IMR-90 (cell line): ENCODE measurements around the gene ALAS1. TPM values are rescaled to one million over a fixed set of nuclear protein-coding genes. Genes with fewer than 3 reads are reported as not detected.

Experiments used
- ATAC-seq: fragments of 200-7000 bp; cut with Tn5 transposase; 2 replicates; pipeline ENCODE4 v1.9.1; 2020; ENCODE audit warnings: low read depth, mild to moderate bottlenecking, moderate library complexity
- BruUV-seq: library from RNA; stranded (reverse); fragments of 400-500 nt; replicated peaks from 2 replicates; lab custom pipeline; 2021; lab: Mats Ljungman, UMichigan
- CTCF ChIA-PET: fragments of 300-600 bp; formaldehyde crosslinking; extraction: SDS; loops from one replicate; lab custom pipeline; 2021; ENCODE audit warnings: antibody characterized with exemption; lab: Yijun Ruan, JAX
- POLR2A ChIA-PET: fragments of 300-600 bp; sonication (Branson Sonifier 250); formaldehyde crosslinking; loops from one replicate; lab custom pipeline; 2022; ENCODE audit warnings: antibody characterized with exemption; ENCODE audit not compliant: unreplicated experiment; lab: Charles Lee
- DNase-seq: peaks from one replicate; pipeline ENCODE4 v3.0.0; 2013
- H2AFZ ChIP-seq: replicated peaks from 2 replicates; pipeline ENCODE3; 2013; ENCODE audit warnings: low read length, mild to moderate bottlenecking; ENCODE audit not compliant: poor library complexity
- H2AK5ac ChIP-seq: 2 replicates; pipeline ENCODE4 v1.6.1; 2013; ENCODE audit warnings: low read depth, low read length, inconsistent platforms
- H2AK9ac ChIP-seq: replicated peaks from 2 replicates; pipeline ENCODE3; 2013; ENCODE audit warnings: mild to moderate bottlenecking, low read depth, low read length, moderate library complexity; ENCODE audit not compliant: poor library complexity
- H2BK120ac ChIP-seq: 2 replicates; pipeline ENCODE4 v1.6.1; 2013; ENCODE audit warnings: low read depth, low read length, inconsistent platforms
- H2BK15ac ChIP-seq: 3 replicates; pipeline ENCODE4 v1.6.1; 2013; ENCODE audit warnings: low read depth, low read length, inconsistent platforms
- H2BK20ac ChIP-seq: 2 replicates; pipeline ENCODE4 v1.6.1; 2013; ENCODE audit warnings: low read depth, mild to moderate bottlenecking, inconsistent platforms, low read length, moderate library complexity
- H2BK5ac ChIP-seq: 2 replicates; pipeline ENCODE4 v1.6.1; 2013; ENCODE audit warnings: mild to moderate bottlenecking, low read depth, low read length, inconsistent platforms; ENCODE audit not compliant: poor library complexity, severe bottlenecking
- H3K14ac ChIP-seq: replicated peaks from 2 replicates; pipeline ENCODE4 v1.6.1; 2013; ENCODE audit warnings: low read depth, low read length, inconsistent platforms
- H3K18ac ChIP-seq: 2 replicates; pipeline ENCODE4 v1.6.1; 2013; ENCODE audit warnings: low read depth, low read length, control low read depth
- H3K23ac ChIP-seq: 2 replicates; pipeline ENCODE4 v1.6.1; 2013; ENCODE audit warnings: low read depth, low read length, inconsistent platforms
- H3K27ac ChIP-seq: 2 replicates; pipeline ENCODE4 v1.5.1; 2013; ENCODE audit warnings: mild to moderate bottlenecking, control low read depth, low read length; ENCODE audit not compliant: insufficient read depth
- H3K27me3 ChIP-seq: 2 replicates; pipeline ENCODE4 v1.6.1; 2013; ENCODE audit warnings: low read length; ENCODE audit not compliant: control insufficient read depth, insufficient read depth
- H3K36me3 ChIP-seq: 2 replicates; pipeline ENCODE4 v1.6.1; 2013; ENCODE audit warnings: low read length, mixed read lengths; ENCODE audit not compliant: control insufficient read depth, insufficient read depth
- H3K4ac ChIP-seq: 2 replicates; pipeline ENCODE4 v1.6.1; 2013; ENCODE audit warnings: low read depth, low read length, inconsistent platforms
- H3K4me1 ChIP-seq: 2 replicates; pipeline ENCODE4 v1.6.1; 2013; ENCODE audit warnings: low read length, mixed read lengths; ENCODE audit not compliant: control insufficient read depth, insufficient read depth
- H3K4me2 ChIP-seq: 2 replicates; pipeline ENCODE4 v1.6.1; 2013; ENCODE audit warnings: low read depth, mild to moderate bottlenecking, control low read depth, low read length, moderate library complexity
- H3K4me3 ChIP-seq: 2 replicates; pipeline ENCODE4 v1.5.1; 2013; ENCODE audit warnings: low read depth, mild to moderate bottlenecking, control low read depth, low read length, moderate library complexity; ENCODE audit not compliant: insufficient read depth
- H3K56ac ChIP-seq: 2 replicates; pipeline ENCODE4 v1.6.1; 2013; ENCODE audit warnings: low read length, inconsistent platforms; ENCODE audit not compliant: insufficient read depth; ENCODE audit errors: extremely low read depth
- H3K79me1 ChIP-seq, 2 experiments: 2 replicates each; pipeline ENCODE4 v1.6.1; 2013; ENCODE audit warnings: low read length in 2 of 2, inconsistent platforms in 1 of 2, low read depth in 1 of 2
- H3K9ac ChIP-seq: 2 replicates; pipeline ENCODE4 v1.6.1; 2013; ENCODE audit warnings: low read depth, low read length, control low read depth
- H3K9me1 ChIP-seq: 2 replicates; pipeline ENCODE4 v1.6.1; 2013; ENCODE audit warnings: low read length, inconsistent platforms; ENCODE audit not compliant: insufficient read depth
- H3K9me3 ChIP-seq: 2 replicates; pipeline ENCODE4 v1.6.1; 2013; ENCODE audit warnings: low read length; ENCODE audit not compliant: control insufficient read depth, insufficient read depth
- H4K20me1 ChIP-seq: 2 replicates; pipeline ENCODE4 v1.6.1; 2013; ENCODE audit warnings: low read length, inconsistent platforms; ENCODE audit not compliant: insufficient read depth
- H4K5ac ChIP-seq: 2 replicates; pipeline ENCODE4 v1.6.1; 2013; ENCODE audit warnings: mild to moderate bottlenecking, low read depth, low read length, control low read depth
- H4K8ac ChIP-seq, 2 experiments: 2 replicates each; pipeline ENCODE4 v1.6.1; 2013; ENCODE audit warnings: low read depth in 2 of 2, low read length in 2 of 2, control low read depth in 1 of 2, inconsistent platforms in 1 of 2
- H4K91ac ChIP-seq: 2 replicates; pipeline ENCODE4 v1.6.1; 2013; ENCODE audit warnings: low read depth, low read length, inconsistent platforms; ENCODE audit not compliant: insufficient read depth
- BHLHE40 ChIP-seq: fragments of 150-350 bp; IDR thresholded peaks from 2 replicates; pipeline ENCODE4 v1.6.1; 2016; ENCODE audit warnings: mild to moderate bottlenecking, low read depth, low read length
- CEBPB ChIP-seq: IDR thresholded peaks from 2 replicates; pipeline ENCODE4 v1.6.1; 2012; ENCODE audit warnings: low read depth, low read length, improper control_type of control experiment
- CHD1 ChIP-seq: IDR thresholded peaks from 2 replicates; pipeline ENCODE4 v1.6.1; 2012; ENCODE audit warnings: low read depth, low read length, improper control_type of control experiment
- FOS ChIP-seq: fragments of 150-350 bp; IDR thresholded peaks from 2 replicates; pipeline ENCODE4 v1.6.1; 2016; ENCODE audit warnings: low read depth, low read length
- MAFK ChIP-seq: IDR thresholded peaks from 2 replicates; pipeline ENCODE4 v1.6.1; 2012; ENCODE audit warnings: low read depth, low read length, improper control_type of control experiment
- MAZ ChIP-seq: IDR thresholded peaks from 2 replicates; pipeline ENCODE4 v1.6.1; 2012; ENCODE audit warnings: low read depth, mild to moderate bottlenecking, low read length, improper control_type of control experiment, moderate library complexity, borderline replicate concordance
- MXI1 ChIP-seq: IDR thresholded peaks from 2 replicates; pipeline ENCODE4 v1.6.1; 2012; ENCODE audit warnings: low read depth, mild to moderate bottlenecking, low read length, moderate library complexity, borderline replicate concordance
- NFE2L2 ChIP-seq: fragments of 150-350 bp; IDR thresholded peaks from 2 replicates; pipeline ENCODE4 v1.6.1; 2016; ENCODE audit warnings: low read depth, mild to moderate bottlenecking, low read length
- POLR2A ChIP-seq: IDR thresholded peaks from 2 replicates; pipeline ENCODE4 v1.6.1; 2012; ENCODE audit warnings: mild to moderate bottlenecking, low read depth, low read length
- RAD21 ChIP-seq: IDR thresholded peaks from 2 replicates; pipeline ENCODE4 v1.6.1; 2012; ENCODE audit warnings: low read length, improper control_type of control experiment
- RCOR1 ChIP-seq: IDR thresholded peaks from 2 replicates; pipeline ENCODE4 v1.6.1; 2012; ENCODE audit warnings: mild to moderate bottlenecking, low read length, improper control_type of control experiment; ENCODE audit not compliant: insufficient replicate concordance
- RFX5 ChIP-seq: IDR thresholded peaks from 2 replicates; pipeline ENCODE4 v1.8.0; 2012; ENCODE audit warnings: low read depth, mild to moderate bottlenecking, low read length, moderate library complexity
- SMC3 ChIP-seq: fragments of 150-350 bp; IDR thresholded peaks from 2 replicates; pipeline ENCODE4 v1.6.1; 2016; ENCODE audit warnings: low read depth, mild to moderate bottlenecking, antibody characterized with exemption, low read length, moderate library complexity
- dilution Hi-C: fragments of 300-500 bp; cut with HindIII; formaldehyde crosslinking; loops from one replicate; pipeline ENCODE4 v1.14.3; 2018; ENCODE audit warnings: low sequenced_read_pairs; ENCODE audit not compliant: unreplicated experiment
- in situ Hi-C: fragments of 300-500 bp; cut with MboI; formaldehyde crosslinking; loops from 3 replicates; pipeline ENCODE4 v1.14.3; 2019; ENCODE audit warnings: low sequenced_read_pairs, inconsistent platforms, mixed read lengths
- intact Hi-C: fragments of 100-400 bp; cut with micrococcal nuclease; formaldehyde crosslinking; loops from 2 replicates; pipeline ENCODE4 v1.10.0; 2022
- polyA plus RNA-seq, 3 experiments: library from polyadenylated mRNA; depleted of rRNA; stranded (reverse); fragments of >200 nt; gene quantifications; 2 replicates each; pipeline ENCODE4 v1.2.3, GENCODE V29; 2012; ENCODE audit warnings: low replicate concordance in 1 of 3
- total RNA-seq: library from RNA; depleted of rRNA; stranded (reverse); fragments of >200 nt; gene quantifications from 2 replicates; pipeline ENCODE4 v1.2.3, GENCODE V29; 2012
- TF ChIP-seq, protein P1 (sequence below): conservative IDR thresholded peaks from 2 replicates; pipeline ENCODE4 v1.5.1; 2012; ENCODE audit warnings: mild to moderate bottlenecking, low read depth, low read length, improper control_type of control experiment
- TF ChIP-seq, protein P2 (sequence below): fragments of 150-350 bp; IDR thresholded peaks from 2 replicates; pipeline ENCODE4 v1.6.1; 2017; ENCODE audit warnings: mild to moderate bottlenecking, antibody characterized with exemption, low read length, low read depth
- TF ChIP-seq, protein P3 (sequence below): fragments of 150-350 bp; IDR thresholded peaks from 2 replicates; pipeline ENCODE4 v1.6.1; 2016; ENCODE audit warnings: low read depth, mild to moderate bottlenecking, low read length, moderate library complexity, borderline replicate concordance

The ALAS1 gene
- total and polyA plus RNA-seq, 2 of the 4 experiments (the other 2 are of a cell fraction): 32.8 to 47.2 TPM

DNA sequence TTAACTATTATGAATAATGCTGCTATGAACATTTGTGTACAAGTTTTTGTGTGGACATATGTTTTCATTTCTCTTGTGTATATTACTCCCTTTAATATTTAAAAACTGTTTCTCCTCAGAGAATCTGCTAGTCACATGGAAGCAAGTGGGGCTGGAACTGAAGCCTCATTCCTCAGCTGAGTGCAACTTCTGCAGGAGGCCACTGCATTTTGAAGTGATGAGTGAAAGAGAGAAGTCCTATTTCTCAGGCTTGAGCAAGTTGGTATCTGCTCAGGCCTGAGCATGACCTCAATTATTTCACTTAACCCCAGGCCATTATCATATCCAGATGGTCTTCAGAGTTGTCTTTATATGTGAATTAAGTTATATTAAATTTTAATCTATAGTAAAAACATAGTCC lies 15.9 kb downstream of the ALAS1 start:
- Histone ChIP-seq H2AK9ac (no peak overlapping the region), H4K20me1 (peaks cover 10% of the 10 kb centered on the region), H2BK15ac (no peak overlapping the region), H2BK20ac (no peak overlapping the region), H3K23ac (no peak overlapping the region), H2AK5ac (no peak overlapping the region), H3K18ac (no peak overlapping the region), H3K4ac (no peak overlapping the region), H2BK5ac (no peak overlapping the region), H3K4me3 (no peak overlapping the region), H3K14ac (no peak overlapping the region), H3K27ac (no peak overlapping the region), H3K4me1 (peaks cover 10% of the 10 kb centered on the region), H4K5ac (no peak overlapping the region), H3K9ac (no peak overlapping the region), H2AFZ (no peak overlapping the region), H3K9me1 (peaks cover 16% of the 10 kb centered on the region), H3K4me2 (no peak overlapping the region), H4K91ac (no peak overlapping the region), H3K36me3 (peaks cover 54% of the 10 kb centered on the region), H3K56ac (no peak overlapping the region), H3K9me3 (no peaks in the 10 kb centered on the region), H4K8ac (no peak overlapping the region), H3K79me1 (peaks cover 2 to 18% of the 10 kb centered on the region in 2 experiments; a peak in 1 of 4 replicates), H3K27me3 (no peaks in the 10 kb centered on the region), H2BK120ac (no peak overlapping the region)
- in situ Hi-C loops: no loop called here
- peak; percentile 39 for ATAC-seq
- POLR2A ChIA-PET: no interaction called here
- DNase-seq: no peak
- dilution Hi-C loops: no loop called here
- no TSS peak for BruUV-seq
- TF ChIP-seq, protein P1, sequence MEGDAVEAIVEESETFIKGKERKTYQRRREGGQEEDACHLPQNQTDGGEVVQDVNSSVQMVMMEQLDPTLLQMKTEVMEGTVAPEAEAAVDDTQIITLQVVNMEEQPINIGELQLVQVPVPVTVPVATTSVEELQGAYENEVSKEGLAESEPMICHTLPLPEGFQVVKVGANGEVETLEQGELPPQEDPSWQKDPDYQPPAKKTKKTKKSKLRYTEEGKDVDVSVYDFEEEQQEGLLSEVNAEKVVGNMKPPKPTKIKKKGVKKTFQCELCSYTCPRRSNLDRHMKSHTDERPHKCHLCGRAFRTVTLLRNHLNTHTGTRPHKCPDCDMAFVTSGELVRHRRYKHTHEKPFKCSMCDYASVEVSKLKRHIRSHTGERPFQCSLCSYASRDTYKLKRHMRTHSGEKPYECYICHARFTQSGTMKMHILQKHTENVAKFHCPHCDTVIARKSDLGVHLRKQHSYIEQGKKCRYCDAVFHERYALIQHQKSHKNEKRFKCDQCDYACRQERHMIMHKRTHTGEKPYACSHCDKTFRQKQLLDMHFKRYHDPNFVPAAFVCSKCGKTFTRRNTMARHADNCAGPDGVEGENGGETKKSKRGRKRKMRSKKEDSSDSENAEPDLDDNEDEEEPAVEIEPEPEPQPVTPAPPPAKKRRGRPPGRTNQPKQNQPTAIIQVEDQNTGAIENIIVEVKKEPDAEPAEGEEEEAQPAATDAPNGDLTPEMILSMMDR: no peak
- TF ChIP-seq BHLHE40 (no peak), MAZ (no peak), RFX5 (no peak), CEBPB (no peak), NFE2L2 (no peak), MAFK (no peak), RCOR1 (no peak), SMC3 (no peak), MXI1 (no peak), FOS (no peak), CHD1 (no peak), RAD21 (no peak), POLR2A (no peak)
- TF ChIP-seq, protein P2, sequence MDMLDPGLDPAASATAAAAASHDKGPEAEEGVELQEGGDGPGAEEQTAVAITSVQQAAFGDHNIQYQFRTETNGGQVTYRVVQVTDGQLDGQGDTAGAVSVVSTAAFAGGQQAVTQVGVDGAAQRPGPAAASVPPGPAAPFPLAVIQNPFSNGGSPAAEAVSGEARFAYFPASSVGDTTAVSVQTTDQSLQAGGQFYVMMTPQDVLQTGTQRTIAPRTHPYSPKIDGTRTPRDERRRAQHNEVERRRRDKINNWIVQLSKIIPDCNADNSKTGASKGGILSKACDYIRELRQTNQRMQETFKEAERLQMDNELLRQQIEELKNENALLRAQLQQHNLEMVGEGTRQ: no peak
- TF ChIP-seq, protein P3, sequence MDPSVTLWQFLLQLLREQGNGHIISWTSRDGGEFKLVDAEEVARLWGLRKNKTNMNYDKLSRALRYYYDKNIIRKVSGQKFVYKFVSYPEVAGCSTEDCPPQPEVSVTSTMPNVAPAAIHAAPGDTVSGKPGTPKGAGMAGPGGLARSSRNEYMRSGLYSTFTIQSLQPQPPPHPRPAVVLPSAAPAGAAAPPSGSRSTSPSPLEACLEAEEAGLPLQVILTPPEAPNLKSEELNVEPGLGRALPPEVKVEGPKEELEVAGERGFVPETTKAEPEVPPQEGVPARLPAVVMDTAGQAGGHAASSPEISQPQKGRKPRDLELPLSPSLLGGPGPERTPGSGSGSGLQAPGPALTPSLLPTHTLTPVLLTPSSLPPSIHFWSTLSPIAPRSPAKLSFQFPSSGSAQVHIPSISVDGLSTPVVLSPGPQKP: no peak
- CTCF ChIA-PET: no interaction called here
- intact Hi-C loops: no loop called here
